NB4 (cell line): ENCODE measurements around the gene KRTAP5-9.

Experiments
- CTCF ChIP-seq: IDR thresholded peaks from one replicate; pipeline ENCODE4 v1.5.1; 2012; ENCODE audit warnings: low read depth, low read length
- MAX ChIP-seq: IDR thresholded peaks from 2 replicates; pipeline ENCODE4 v1.6.1; 2011; ENCODE audit warnings: low read depth, low read length
- POLR2A ChIP-seq: IDR thresholded peaks from 2 replicates; pipeline ENCODE4 v1.6.1; 2011; ENCODE audit warnings: mild to moderate bottlenecking; ENCODE audit not compliant: insufficient read length; ENCODE audit errors: extremely low read depth

GRCh38 chr11:71502871-71503435 is 45.3 kb upstream of the KRTAP5-9 start:
- TF ChIP-seq POLR2A (no peak), CTCF (no peak), MAX (no peak)
